ENCODE data around the gene SLC7A9.

GRCh38 chr19:32910094-32910493 is 40.5 kb upstream of the SLC7A9 start:
- TF ChIP-seq EZH2 (IDR thresholded peaks at IDR 0.05; ENCODE audit: low read length) (no peak), CTCF (optimal IDR thresholded peaks at IDR 0.05 in 1 of 3, IDR thresholded peaks at IDR 0.05 in 1 of 3, conservative IDR thresholded peaks at IDR 0.05 in 1 of 3; ENCODE audit: extremely low read depth in 1 of 3, insufficient read depth in 2 of 3, low read length in 3 of 3) (no peak)

Measured in keratinocyte (primary cell).